A549 (cell line): ENCODE measurements around the gene MIX23.

ENCODE experiments used
- BCL3 ChIP-seq: fragments of >200 bp; sonication (Bioruptor Twin); formaldehyde crosslinking; IDR thresholded peaks from 3 replicates; pipeline ENCODE4 v1.6.1; 2016
- CTCF ChIP-seq: fragments of >200 bp; sonication (Bioruptor Twin); formaldehyde crosslinking; IDR thresholded peaks from 3 replicates; pipeline ENCODE4 v1.5.1; 2016
- E2F6 ChIP-seq: IDR thresholded peaks from 2 replicates; pipeline ENCODE4 v1.6.1; 2012; ENCODE audit warnings: low read depth, borderline replicate concordance
- EHMT2 ChIP-seq: fragments of 200-600 bp; sonication (generic); IDR thresholded peaks from 2 replicates; pipeline ENCODE4 v1.6.1; 2016; ENCODE audit warnings: antibody characterized with exemption, low read depth, mild to moderate bottlenecking, moderate library complexity
- JUN ChIP-seq, 2 experiments: fragments of >200 bp; sonication (Bioruptor Twin); formaldehyde crosslinking; IDR thresholded peaks; 2 replicates in 1 of 2; 3 replicates in 1 of 2; pipeline ENCODE4 v1.6.1; 2016 to 2017
- MAZ ChIP-seq: fragments of 150-350 bp; IDR thresholded peaks from 2 replicates; pipeline ENCODE4 v1.6.1; 2014; ENCODE audit warnings: antibody characterized with exemption, low read depth, low read length, borderline replicate concordance
- NPAS2 ChIP-seq: fragments of 250-450 bp; sonication (Bioruptor Pico); IDR thresholded peaks from 2 replicates; pipeline ENCODE4 v1.8.0; 2022; ENCODE audit warnings: mild to moderate bottlenecking, moderate library complexity, borderline replicate concordance
- NR3C1 ChIP-seq: fragments of >200 bp; sonication (Bioruptor Twin); formaldehyde crosslinking; IDR thresholded peaks from 3 replicates; pipeline ENCODE4 v1.6.1; 2017
- POLR2A ChIP-seq: IDR thresholded peaks from 2 replicates; pipeline ENCODE4 v1.6.1; 2012; ENCODE audit warnings: mild to moderate bottlenecking, low read length
- POLR2AphosphoS2 ChIP-seq: conservative IDR thresholded peaks from 2 replicates; pipeline ENCODE4 v1.6.1; 2012; ENCODE audit warnings: low read length, improper control_type of control experiment, inconsistent platforms
- RCOR1 ChIP-seq: fragments of 150-350 bp; IDR thresholded peaks from 2 replicates; pipeline ENCODE4 v1.6.1; 2014; ENCODE audit warnings: antibody characterized with exemption, low read length, low read depth
- RFX5 ChIP-seq: fragments of 450-650 bp; IDR thresholded peaks from 2 replicates; pipeline ENCODE4 v1.7.1; 2014; ENCODE audit warnings: antibody characterized with exemption, mild to moderate bottlenecking, moderate library complexity

- TF ChIP-seq NPAS2 (CRISPR knock-in tag): no peak
- TF ChIP-seq CTCF: no peak
- no peak for TF ChIP-seq POLR2A
- TF ChIP-seq BCL3: no peak
- TF ChIP-seq NR3C1: no peak
- no peak for TF ChIP-seq E2F6
- no peak for TF ChIP-seq RCOR1
- no peak for TF ChIP-seq POLR2AphosphoS2
- no peak for TF ChIP-seq EHMT2
- TF ChIP-seq MAZ: no peak
- no peak for TF ChIP-seq RFX5
- TF ChIP-seq JUN (IDR thresholded peaks at IDR 0.05): no peak
Measured at GRCh38 chr3:122430371-122430770, 47.3 kb upstream of the MIX23 start.
